Sciatic nerve (tissue), 2 donors: ENCODE data around the gene SP4. TPM values are rescaled to one million over a fixed set of nuclear protein-coding genes. Genes with fewer than 3 reads are reported as not detected.

Source experiments
- ATAC-seq: fragments of 200-7000 bp; cut with Tn5 transposase; one replicate; pipeline ENCODE4 v1.9.1; 2020; ENCODE audit warnings: mild to moderate bottlenecking, moderate library complexity
- DNase-seq: peaks from one replicate; pipeline ENCODE4 v3.0.0-alpha.2; 2020; ENCODE audit warnings: low spot score
- intact Hi-C: fragments of 100-400 bp; cut with DNase I; formaldehyde crosslinking; loops from one replicate; pipeline ENCODE4 v1.14.2; 2022
- total RNA-seq: library from RNA; stranded (reverse); fragmentation: NEBNext Ultra II Directional; extraction: Animal tissue kit (Norgen Biotek cat#: 25700); gene quantifications from one replicate; pipeline ENCODE4 v1.2.1, GENCODE V29; 2021
- donor health status: DM: no; HTN: no; CAD: no.
- donor health status: DM: no; HTN: no; CAD: no.

Gene SP4
- total RNA-seq, 1 donor from 2014 or later = 11.7 TPM

GRCh38 chr7:21429786-21430574 lies 2.1 kb downstream of the SP4 start:
- DNase-seq (no peak), ATAC-seq (no peak)
- intact Hi-C loops = no loop called here

- DNase-seq = no peak
- intact Hi-C loops = no loop called here
- ATAC-seq = no peak
These were observed 2.7 kb downstream of the SP4 start for GRCh38 chr7:21430575-21430954.

GRCh38 chr7:21443149-21443841 lies 15.4 kb downstream of the SP4 start:
- DNase-seq (no peak), ATAC-seq (no peak)
- intact Hi-C loops = no loop called here

GRCh38 chr7:21448974-21449373 lies 21.1 kb downstream of the SP4 start:
- DNase-seq (no peak), ATAC-seq (no peak)
- intact Hi-C loops = no loop called here

GRCh38 chr7:21450076-21450475 lies 22.2 kb downstream of the SP4 start:
- DNase-seq (no peak), ATAC-seq (no peak)
- intact Hi-C loops = no loop called here

GRCh38 chr7:21450941-21451340 lies 23.1 kb downstream of the SP4 start:
- intact Hi-C loops = no loop called here
- ATAC-seq = no peak
- no peak for DNase-seq

- DNase-seq = no peak
- ATAC-seq = no peak
- intact Hi-C loops = no loop called here
These were observed 26.3 kb downstream of the SP4 start for GRCh38 chr7:21454182-21454581.

GRCh38 chr7:21454906-21455305 lies 27.0 kb downstream of the SP4 start:
- no peak for ATAC-seq
- no peak for DNase-seq
- intact Hi-C loops = no loop called here

- no peak for ATAC-seq
- intact Hi-C loops = no loop called here
- no peak for DNase-seq
These were observed 33.4 kb downstream of the SP4 start for GRCh38 chr7:21461282-21461681.

GRCh38 chr7:21462081-21462480 lies 34.2 kb downstream of the SP4 start:
- ATAC-seq = no peak
- no peak for DNase-seq
- intact Hi-C loops = no loop called here

GRCh38 chr7:21463524-21463923 lies 35.6 kb downstream of the SP4 start:
- DNase-seq = no peak
- ATAC-seq = no peak
- intact Hi-C loops = no loop called here

GRCh38 chr7:21468969-21469368 lies 41.1 kb downstream of the SP4 start:
- DNase-seq (no peak), ATAC-seq (no peak)
- intact Hi-C loops = no loop called here

GRCh38 chr7:21469894-21470293 lies 42.0 kb downstream of the SP4 start:
- intact Hi-C loops = no loop called here
- DNase-seq = no peak

GRCh38 chr7:21472029-21472428 lies 44.1 kb downstream of the SP4 start:
- intact Hi-C loops = no loop called here
- DNase-seq (no peak), ATAC-seq (no peak)

More at GRCh38 chr7:21469894-21470293, 42.0 kb downstream of the SP4 start:
- no peak for ATAC-seq

GRCh38 chr7:21476429-21476828 lies 48.5 kb downstream of the SP4 start:
- DNase-seq (no peak), ATAC-seq (no peak)
- intact Hi-C loops = no loop called here

- ATAC-seq = no peak
- intact Hi-C loops = no loop called here
- DNase-seq = no peak
These were observed 53.0 kb downstream of the SP4 start for GRCh38 chr7:21480693-21481403.

- DNase-seq (no peak), ATAC-seq (no peak)
- intact Hi-C loops = no loop called here
These were observed 58.6 kb downstream of the SP4 start for GRCh38 chr7:21486511-21486910.

GRCh38 chr7:21495731-21496130 lies 67.8 kb downstream of the SP4 start:
- DNase-seq (no peak), ATAC-seq (no peak)

GRCh38 chr7:21497072-21497471 lies 69.2 kb downstream of the SP4 start:
- ATAC-seq (no peak), DNase-seq (no peak)
- intact Hi-C loops = no loop called here

More at GRCh38 chr7:21495731-21496130, 67.8 kb downstream of the SP4 start:
- intact Hi-C loops = no loop called here
